K562 (cell line): ENCODE data around the gene HNRNPA3. TPM values are rescaled to one million over a fixed set of nuclear protein-coding genes. Genes with fewer than 3 reads are reported as not detected.

Source experiments
- ATAC-seq: fragments of 200-7000 bp; cut with Tn5 transposase; 3 replicates; pipeline ENCODE4 v1.9.1; 2020; ENCODE audit warnings: moderate library complexity
- BruUV-seq: library from RNA; stranded (reverse); fragments of 400-500 nt; replicated peaks from 2 replicates; lab custom pipeline; 2021; lab: Mats Ljungman, UMichigan
- CTCF ChIA-PET: fragments of 300-600 bp; formaldehyde crosslinking; extraction: SDS; loops from one replicate; lab custom pipeline; 2021; ENCODE audit warnings: low intra/inter-chr PET ratio; lab: Yijun Ruan, JAX
- POLR2A ChIA-PET: fragments of 300-600, 350-650 bp; sonication (Branson Sonifier 250); formaldehyde crosslinking; extraction: SDS; loops from one replicate; lab custom pipeline; 2021; ENCODE audit warnings: antibody characterized with exemption, inconsistent platforms; lab: Yijun Ruan, JAX
- DNase-seq, 4 experiments: peaks; one replicate each; pipeline versions ENCODE4 v3.0.0 to v3.0.0-alpha.2; 2011 to 2018; ENCODE audit warnings: low spot score in 3 of 4, mixed read lengths in 3 of 4; ENCODE audit errors: extremely low read depth in 1 of 4
- FAIRE-seq: peaks from 2 replicates; lab custom pipeline; 2011; peaks lifted over from hg19 to GRCh38; lab: Jason Lieb, UNC
- H2AFZ ChIP-seq: 2 replicates; pipeline ENCODE4 v1.6.0; 2011; ENCODE audit warnings: low read depth, low read length, control low read depth, inconsistent platforms
- H3K27ac ChIP-seq: fragments of 200-600 bp; 3 replicates; pipeline ENCODE4 v1.8.0; 2011; ENCODE audit warnings: low read depth, mild to moderate bottlenecking, control low read depth, inconsistent platforms, low read length, moderate library complexity, mixed read lengths; ENCODE audit errors: extremely low read depth
- H3K27me3 ChIP-seq, 2 experiments: fragments of 300-600 bp in 1 of 2; 2 replicates in 1 of 2; 3 replicates in 1 of 2; pipeline versions ENCODE4 v1.6.0 to v1.8.0; 2011; ENCODE audit warnings: inconsistent platforms in 2 of 2, low read length in 2 of 2, mild to moderate bottlenecking in 1 of 2, mixed read lengths in 1 of 2, moderate library complexity in 1 of 2; ENCODE audit not compliant: control insufficient read depth in 2 of 2, insufficient read depth in 2 of 2
- H3K36me3 ChIP-seq: fragments of 300-600 bp; 3 replicates; pipeline ENCODE4 v1.8.0; 2011; ENCODE audit warnings: mild to moderate bottlenecking, low read length, inconsistent platforms; ENCODE audit not compliant: control insufficient read depth, insufficient read depth
- H3K4me1 ChIP-seq, 2 experiments: fragments of 200-600 bp in 1 of 2; replicated peaks in 1 of 2; 2 replicates in 1 of 2; 3 replicates in 1 of 2; pipeline versions ENCODE4 v1.5.1 to v1.8.0; 2011; ENCODE audit warnings: inconsistent platforms in 2 of 2, low read length in 2 of 2, mild to moderate bottlenecking in 1 of 2, mixed read lengths in 1 of 2, moderate library complexity in 1 of 2; ENCODE audit not compliant: control insufficient read depth in 2 of 2, insufficient read depth in 2 of 2
- H3K4me2 ChIP-seq: 2 replicates; pipeline ENCODE4 v1.6.1; 2011; ENCODE audit warnings: low read length, control low read depth, inconsistent platforms, mixed read lengths; ENCODE audit not compliant: insufficient read depth
- H3K4me3 ChIP-seq: fragments of 200-600 bp; sonication (generic), shearing (Covaris generic); 2 replicates; pipeline ENCODE4 v1.5.1; 2016; ENCODE audit warnings: control low read depth, inconsistent platforms
- H3K79me2 ChIP-seq: fragments of 200-600 bp; 3 replicates; pipeline ENCODE4 v1.8.0; 2011; ENCODE audit warnings: low read length, inconsistent platforms; ENCODE audit not compliant: control insufficient read depth, insufficient read depth
- H3K9ac ChIP-seq, 2 experiments: 2 replicates each; pipeline versions ENCODE4 v1.6.0 to v1.6.1; 2011; ENCODE audit warnings: low read depth in 2 of 2, low read length in 2 of 2, control low read depth in 1 of 2, inconsistent platforms in 1 of 2, mild to moderate bottlenecking in 1 of 2, mixed read lengths in 1 of 2; ENCODE audit not compliant: insufficient read depth in 1 of 2
- H3K9me1 ChIP-seq: one replicate; pipeline ENCODE4 v1.6.0; 2011; ENCODE audit warnings: inconsistent platforms, mild to moderate bottlenecking, low read length, moderate library complexity; ENCODE audit not compliant: control insufficient read depth, insufficient read depth
- H3K9me3 ChIP-seq: replicated peaks from 2 replicates; pipeline ENCODE4 v1.5.1; 2011; ENCODE audit warnings: low read depth, low read length, inconsistent platforms; ENCODE audit not compliant: control insufficient read depth, insufficient read depth
- H4K20me1 ChIP-seq: replicated peaks from 2 replicates; pipeline ENCODE4 v1.6.1; 2011; ENCODE audit warnings: low read length, inconsistent platforms, mixed read lengths; ENCODE audit not compliant: control insufficient read depth, insufficient read depth
- ATF3 ChIP-seq, 2 experiments: fragments of 450-650 bp in 1 of 2; sonication (generic) in 1 of 2; formaldehyde crosslinking in 1 of 2; IDR thresholded peaks in 1 of 2; conservative IDR thresholded peaks in 1 of 2; 2 replicates each; pipeline versions ENCODE4 v1.6.1 to v1.8.1; 2016 to 2023; ENCODE audit warnings: mild to moderate bottlenecking in 2 of 2, moderate library complexity in 2 of 2, inconsistent platforms in 1 of 2, missing genetic modification reagents in 1 of 2
- CREM ChIP-seq: IDR thresholded peaks from 2 replicates; pipeline ENCODE4 v1.6.1; 2014; ENCODE audit warnings: antibody characterized with exemption, low read depth
- DEAF1 ChIP-seq: fragments of 450-650 bp; formaldehyde crosslinking; IDR thresholded peaks from 2 replicates; pipeline ENCODE4 v1.4.0; 2020; ENCODE audit warnings: mild to moderate bottlenecking, moderate library complexity
- FOXA3 ChIP-seq, 2 experiments: fragments of 450-650 bp in 1 of 2; sonication (generic) in 1 of 2; formaldehyde crosslinking; IDR thresholded peaks in 1 of 2; conservative IDR thresholded peaks in 1 of 2; 2 replicates each; pipeline versions ENCODE4 v1.4.0 to v1.8.0; 2020 to 2022; ENCODE audit warnings: mild to moderate bottlenecking in 2 of 2, missing genetic modification reagents in 1 of 2
- GABPB2 ChIP-seq: fragments of 250-450 bp; sonication (Bioruptor Pico); conservative IDR thresholded peaks from 2 replicates; pipeline ENCODE4 v1.5.1; 2021; ENCODE audit warnings: mild to moderate bottlenecking
- HNRNPH1 ChIP-seq: fragments of 200-400 bp; formaldehyde crosslinking; optimal IDR thresholded peaks from 2 replicates; pipeline ENCODE3; 2017; ENCODE audit warnings: low read depth, mild to moderate bottlenecking, low read length, moderate library complexity
- KLF6 ChIP-seq: fragments of 250-450 bp; sonication (Bioruptor Pico); IDR thresholded peaks from 2 replicates; pipeline ENCODE4 v1.4.0; 2020; ENCODE audit warnings: mild to moderate bottlenecking, moderate library complexity, borderline replicate concordance
- MAFF ChIP-seq: IDR thresholded peaks from 2 replicates; pipeline ENCODE4 v1.6.1; 2012; ENCODE audit warnings: low read length, improper control_type of control experiment
- PKNOX1 ChIP-seq: fragments of 450-650 bp; IDR thresholded peaks from 2 replicates; pipeline ENCODE4 v1.6.1; 2016
- RCOR1 ChIP-seq, 2 experiments: IDR thresholded peaks; 2 replicates each; pipeline ENCODE4 v1.6.1; 2012; ENCODE audit warnings: low read depth in 2 of 2, low read length in 2 of 2, borderline replicate concordance in 1 of 2, improper control_type of control experiment in 1 of 2
- SP1 ChIP-seq: sonication (generic); formaldehyde crosslinking; IDR thresholded peaks from 2 replicates; pipeline ENCODE4 v1.8.1; 2022; ENCODE audit warnings: mild to moderate bottlenecking, missing genetic modification reagents
- TFE3 ChIP-seq: fragments of 450-650 bp; formaldehyde crosslinking; IDR thresholded peaks from 2 replicates; pipeline ENCODE4 v1.4.0; 2020; ENCODE audit warnings: mild to moderate bottlenecking, mixed read lengths
- ZNF217 ChIP-seq: sonication (generic); formaldehyde crosslinking; IDR thresholded peaks from 2 replicates; pipeline ENCODE4 v1.8.0; 2022; ENCODE audit warnings: mild to moderate bottlenecking, missing genetic modification reagents
- WGBS: fragments of 100-300 bp; shearing (Covaris generic); methylation state at CpG from one replicate; pipeline ENCODE4 v1.1.6; 2016; ENCODE audit warnings: low coverage, mixed read lengths; ENCODE audit not compliant: insufficient coverage; ENCODE audit errors: missing lambda C conversion rate; 5-methylcytosine and 5-hydroxymethylcytosine counted together
- in situ Hi-C: fragments of 300-500 bp; cut with MboI; formaldehyde crosslinking; loops from 4 replicates; pipeline ENCODE4 v1.15.0; 2018; ENCODE audit warnings: inconsistent platforms, mixed read lengths
- intact Hi-C: fragments of 100-400 bp; cut with micrococcal nuclease; formaldehyde crosslinking; loops from 2 replicates; pipeline ENCODE4 v1.14.2; 2022
- polyA plus RNA-seq, 8 experiments: library from polyadenylated mRNA; depleted of rRNA in 4 of 8; stranded (reverse) in 5 of 8; unstranded in 3 of 8; fragments of >200 nt; fragmentation: Nextera tagmentation in 2 of 8; fragmentation: Illumina TruSeq in 1 of 8; extraction: Ambion mirVana in 2 of 8; extraction: Trizol in 1 of 8; gene quantifications; 2 replicates each; pipeline versions ENCODE4 v1.2.1 to v1.2.3, GENCODE V29; 2011 to 2014; ENCODE audit warnings: inconsistent platforms in 1 of 8, missing spikeins in 1 of 8
- total RNA-seq, 7 experiments: library from RNA; depleted of rRNA in 6 of 7; stranded (reverse); fragments of >200 nt in 6 of 7; fragmentation: Illumina TruSeq in 2 of 7; extraction: Trizol in 2 of 7; gene quantifications; 2 replicates each; pipeline versions ENCODE4 v1.2.1 to v1.2.3, GENCODE V29; 2011 to 2021; ENCODE audit warnings: low replicate concordance in 1 of 7

HNRNPA3 gene
- total and polyA plus RNA-seq, 9 of the 15 experiments (the other 6 are each of a cell fraction or from before 2014, with no cell fraction given): 72.8 to 428 (median 192) TPM

GRCh38 chr2:177254433-177255226 is 42.0 kb downstream of the HNRNPA3 start:
- in situ Hi-C loops: loop anchor here (5.0 kb wide), 1 partner anchor 87 kb away; no protein-coding TSS in a partner anchor
- Histone ChIP-seq H3K9me1 (peaks cover 19% of the 10 kb centered on the region), H3K36me3 (peaks cover 76% of the 10 kb centered on the region), H3K27ac (peak overlapping the region; percentile 59), H4K20me1 (peaks cover 61% of the 10 kb centered on the region), H2AFZ (no peak overlapping the region), H3K4me2 (peak overlapping the region; percentile 62), H3K27me3 (no peaks in the 10 kb centered on the region), H3K79me2 (peaks cover 100% of the 10 kb centered on the region), H3K4me1 (peaks cover 35 to 79% of the 10 kb centered on the region in 2 experiments), H3K4me3 (0 out of 2 replicates have a peak overlapping the region, but pooled peaks have one; percentile 4), H3K9ac (peak overlapping the region; percentile 17 to 53; a peak in 3 of 4 replicates), H3K9me3 (peaks cover 18% of the 10 kb centered on the region)
- WGBS: 6% methylated on average over 11 of the region's 11 CpGs
- intact Hi-C loops: loop anchor here (1.0 to 2.0 kb wide), 4 partner anchors 9 to 86 kb away; partner anchors contain the start of gene HNRNPA3
- ChIA-PET CTCF (interaction anchor here (0.5 to 1.5 kb wide), 2 partner anchors 90 to 277 kb away, joined by 3 to 4 read pairs; no protein-coding TSS in a partner anchor), POLR2A (interaction anchor here (0.6 to 10.9 kb wide), 18 partner anchors 9 to 691 kb away, joined by 3 to 199 read pairs (median 4); partner anchors contain the start of gene NFE2L2)
- FAIRE-seq (peak; percentile 86), DNase-seq (peak; percentile 69 to 93 (median 73)), ATAC-seq (peak; percentile 81)
- no TSS peak for BruUV-seq
- TF ChIP-seq ZNF217 (no peak), RCOR1 (IDR thresholded peaks at IDR 0.05; ENCODE audit: borderline replicate concordance in 1 of 2, low read depth in 2 of 2, low read length in 2 of 2) (peak in 1 of 2 experiments; percentile 62; a peak in 1 of 4 replicates), TFE3 (CRISPR knock-in tag) (no peak), MAFF (no peak), DEAF1 (CRISPR knock-in tag) (peak; percentile 51; the same call in 1 of the 2 replicates), ATF3 (IDR thresholded peaks at IDR 0.05) (no peak), ATF3 (CRISPR knock-in tag; conservative IDR thresholded peaks at IDR 0.05) (0 out of 2 replicates have a peak, but pooled peaks have one; percentile 42), FOXA3 (CRISPR knock-in tag; conservative IDR thresholded peaks at IDR 0.05 in 1 of 2, IDR thresholded peaks at IDR 0.05 in 1 of 2) (0 out of 4 replicates have a peak, but pooled peaks of 1 of the 2 experiments have one; percentile 12), SP1 (CRISPR knock-in tag) (peak; percentile 67; the same call in 1 of the 2 replicates), CREM (peak; percentile 72), HNRNPH1 (no peak), PKNOX1 (peak; percentile 88), KLF6 (no peak), GABPB2 (CRISPR knock-in tag) (0 out of 2 replicates have a peak, but pooled peaks have one; percentile 18)
